ENCODE data around the gene RNASE13. TPM values are rescaled to one million over a fixed set of nuclear protein-coding genes. Genes with fewer than 3 reads are reported as not detected.

The RNASE13 gene
- total and polyA plus RNA-seq, 2 of the 4 experiments (the other 2 are of a cell fraction), result not detected

GRCh38 chr14:21020977-21021545 is 13.5 kb downstream of the RNASE13 start:
- POLR2A ChIA-PET (ENCODE audit: unreplicated experiment), result no interaction called here
- dilution Hi-C loops (cut with HindIII; ENCODE audit: low sequenced_read_pairs, unreplicated experiment) (no loop called here), in situ Hi-C loops (cut with MboI; ENCODE audit: low sequenced_read_pairs) (no loop called here)

More at GRCh38 chr14:21020977-21021545, 13.5 kb downstream of the RNASE13 start:
- Histone ChIP-seq H2AFZ (replicated peaks; ENCODE audit: low read length, poor library complexity) (no peak overlapping the region), H2AK5ac (ENCODE audit: low read depth, low read length) (no peak overlapping the region), H4K5ac (ENCODE audit: low read depth, low read length) (no peak overlapping the region), H3K23ac (ENCODE audit: low read depth, low read length) (no peak overlapping the region), H3K4me1 (ENCODE audit: control insufficient read depth, insufficient read depth, low read length) (no peaks in the 10 kb centered on the region), H3K4ac (ENCODE audit: low read depth, low read length) (no peak overlapping the region), H4K20me1 (ENCODE audit: insufficient read depth, low read length) (no peaks in the 10 kb centered on the region), H2BK5ac (ENCODE audit: low read depth, low read length, poor library complexity, severe bottlenecking) (no peak overlapping the region), H2BK20ac (ENCODE audit: low read depth, low read length) (no peak overlapping the region), H4K8ac (ENCODE audit: low read depth in 2 of 2, low read length in 2 of 2) (no peak overlapping the region), H3K4me2 (ENCODE audit: low read depth, low read length) (no peak overlapping the region), H3K9ac (ENCODE audit: low read depth, low read length) (no peak overlapping the region), H3K9me3 (ENCODE audit: control insufficient read depth, insufficient read depth, low read length) (no peaks in the 10 kb centered on the region), H3K9me1 (ENCODE audit: insufficient read depth, low read length) (no peaks in the 10 kb centered on the region), H3K36me3 (ENCODE audit: control insufficient read depth, insufficient read depth, low read length) (no peaks in the 10 kb centered on the region), H2BK15ac (ENCODE audit: low read depth, low read length) (no peak overlapping the region), H4K91ac (ENCODE audit: insufficient read depth, low read depth, low read length) (no peak overlapping the region), H2BK120ac (ENCODE audit: low read depth, low read length) (no peak overlapping the region), H3K79me1 (ENCODE audit: low read depth in 1 of 2, low read length in 2 of 2) (no peaks in the 10 kb centered on the region), H3K56ac (ENCODE audit: extremely low read depth, insufficient read depth, low read length) (no peak overlapping the region), H3K4me3 (ENCODE audit: insufficient read depth, low read depth, low read length) (no peak overlapping the region), H3K14ac (replicated peaks; ENCODE audit: low read depth, low read length) (no peak overlapping the region), H3K27ac (ENCODE audit: insufficient read depth, low read length) (no peak overlapping the region), H2AK9ac (replicated peaks; ENCODE audit: low read depth, low read length, poor library complexity) (no peak overlapping the region), H3K27me3 (ENCODE audit: control insufficient read depth, insufficient read depth, low read length) (peaks cover 58% of the 10 kb centered on the region), H3K18ac (ENCODE audit: low read depth, low read length) (no peak overlapping the region)
- no peak for DNase-seq
- CTCF ChIA-PET, result interaction anchor here (0.7 to 0.8 kb wide), 2 partner anchors 16 to 84 kb away, joined by 3 read pairs; no protein-coding TSS in a partner anchor
- intact Hi-C loops (cut with micrococcal nuclease), result no loop called here
- WGBS, 2 experiments (ENCODE audit: extremely low coverage in 2 of 2, insufficient read length in 1 of 2), result 84% methylated on average over 3 of the region's 5 CpGs; no CpG with 5 or more reads in 1 of the 2 experiments
- ATAC-seq (ENCODE audit: low read depth), result no peak
- no peak for TF ChIP-seq USF2 (IDR thresholded peaks at IDR 0.05; ENCODE audit: low read depth, low read length)
- TF ChIP-seq CHD1 (IDR thresholded peaks at IDR 0.05; ENCODE audit: low read depth, low read length), result no peak
- TF ChIP-seq NFE2L2 (IDR thresholded peaks at IDR 0.05; ENCODE audit: low read depth, low read length), result no peak
- BruUV-seq (replicated peaks), result no TSS peak

Data from IMR-90 (cell line).